H1 (cell line): ENCODE results near the gene HOXA10. TPM values are rescaled to one million over a fixed set of nuclear protein-coding genes. Genes with fewer than 3 reads are reported as not detected.

Source experiments
- POU5F1 ChIP-seq: IDR thresholded peaks from 2 replicates; pipeline ENCODE4 v1.6.1; 2011; ENCODE audit warnings: low read depth, mild to moderate bottlenecking, low read length, moderate library complexity
- SUZ12 ChIP-seq: fragments of 200-600 bp; sonication (generic); IDR thresholded peaks from 2 replicates; pipeline ENCODE4 v1.6.1; 2012; ENCODE audit warnings: mild to moderate bottlenecking, inconsistent platforms, low read length, moderate library complexity, mixed read lengths
- polyA plus RNA-seq, 7 experiments: library from polyadenylated mRNA; depleted of rRNA in 3 of 7; stranded (reverse) in 5 of 7; unstranded in 2 of 7; fragments of >200 nt in 5 of 7; fragments of 200-250 nt in 2 of 7; gene quantifications; 1 replicate in 5 of 7; 2 replicates in 1 of 7; 4 replicates in 1 of 7; pipeline versions ENCODE4 v1.2.1 to v1.2.3, GENCODE V29; 2011 to 2013; ENCODE audit warnings: missing spikeins in 2 of 7, mixed read lengths in 2 of 7
- total RNA-seq: library from RNA; stranded (reverse); fragmentation: NEBNext Ultra II Directional; extraction: Animal tissue kit (Norgen Biotek cat#: 25700); gene quantifications from 2 replicates; pipeline ENCODE4 v1.2.1, GENCODE V29; 2021

HOXA10 gene
- total and polyA plus RNA-seq, 2 of the 8 experiments (the other 6 are each of a cell fraction or from before 2014, with no cell fraction given) = not detected

DNA sequence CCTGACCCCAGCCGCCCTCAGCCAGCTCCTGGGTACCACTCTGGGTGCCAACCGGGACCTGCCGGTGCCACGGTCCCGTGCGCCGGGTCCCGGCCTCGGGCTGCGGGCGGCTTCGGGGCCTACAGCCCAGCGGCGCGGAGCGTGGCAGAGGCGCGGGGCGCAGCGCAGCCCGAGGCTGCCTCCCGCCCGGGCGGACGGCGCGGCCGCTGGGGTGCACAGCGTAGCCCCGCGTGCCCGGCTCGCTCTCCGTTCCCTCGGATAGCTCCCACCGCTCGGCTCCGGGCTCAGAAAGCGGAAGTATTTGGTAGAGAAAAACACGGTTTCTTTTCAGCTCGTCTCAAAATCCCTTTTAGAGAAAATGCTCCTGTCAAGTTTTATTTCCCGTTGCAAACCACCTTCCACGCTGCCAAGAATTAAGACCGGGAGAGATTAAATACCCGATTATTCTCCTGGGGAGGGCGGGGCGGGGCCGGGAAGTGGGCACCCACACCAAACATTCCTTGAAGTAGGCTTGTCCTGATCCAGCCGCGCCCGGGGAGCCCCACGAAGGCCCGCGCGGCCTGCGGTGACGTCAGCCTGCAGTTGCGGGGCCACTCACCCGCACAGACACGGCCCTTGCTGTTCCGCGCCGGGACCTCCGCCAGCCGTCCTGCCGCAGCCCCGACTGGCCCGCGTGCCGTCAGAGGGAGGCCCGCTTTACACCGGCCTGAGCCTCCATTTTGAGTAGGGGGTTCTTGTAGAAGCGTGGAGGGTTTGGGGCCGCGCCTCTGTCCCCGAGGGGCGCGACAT, 18.6 kb upstream of the HOXA10 start (continued):
- TF ChIP-seq SUZ12 (peak; percentile 24), POU5F1 (no peak)
- TF ChIP-seq, all 59 proteins: peak for 4
